ENCODE results near the gene F12. TPM values are rescaled to one million over a fixed set of nuclear protein-coding genes. Genes with fewer than 3 reads are reported as not detected.
"Not testable (repeated sequence)": the region's sequence is repeated elsewhere in the genome, so short reads cannot be mapped to it uniquely, and the experiment has no call there.

The F12 gene
- total RNA-seq, 1 donor from 2014 or later: 3.1 TPM

- DNase-seq (ENCODE audit: low read depth): peak; percentile 49
Measured at GRCh38 chr5:177388521-177389052, 20.8 kb downstream of the F12 start.

DNA sequence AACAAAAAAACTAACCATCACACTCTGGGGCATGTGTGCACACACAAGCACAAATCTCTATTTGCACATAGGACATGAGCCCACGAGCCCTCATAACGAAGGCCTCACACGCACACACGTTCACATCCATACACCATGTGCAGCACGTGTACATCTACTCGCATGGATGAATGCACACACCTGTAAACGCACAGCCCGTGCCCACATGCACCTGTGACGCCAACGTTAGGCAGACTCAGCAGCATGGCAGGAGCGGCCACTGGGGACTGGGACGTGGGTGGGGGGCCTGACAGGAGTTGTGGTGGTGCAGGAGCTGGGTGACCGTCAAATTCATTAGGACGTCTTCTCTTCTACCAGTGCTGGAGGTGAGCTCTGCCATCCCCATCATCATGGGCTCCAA is 22.0 kb downstream of the F12 start:
- no peak for DNase-seq (ENCODE audit: low read depth)

DNA sequence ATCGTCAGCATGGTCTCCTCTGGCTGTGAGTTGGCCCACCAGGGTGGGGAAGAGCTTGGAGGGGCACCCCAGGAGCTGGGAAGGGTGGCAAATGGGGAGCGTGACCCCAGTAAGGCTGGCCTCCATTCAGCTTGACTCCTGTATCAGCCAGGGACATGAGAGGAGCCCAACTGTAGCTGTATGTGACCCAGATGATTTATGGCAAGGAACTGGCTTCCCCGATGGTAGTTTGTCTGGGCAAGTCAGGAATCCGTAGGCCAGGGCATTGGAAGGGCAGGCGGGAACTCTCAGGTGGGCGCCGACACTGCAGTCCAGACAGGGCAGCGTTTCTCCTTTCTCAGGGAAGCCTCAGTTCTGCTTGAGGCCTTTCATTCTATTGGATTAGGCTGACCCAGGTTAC is 22.8 kb downstream of the F12 start:
- DNase-seq (ENCODE audit: low read depth): no peak

- DNase-seq (ENCODE audit: low read depth): no peak
Measured at GRCh38 chr5:177385720-177386119, 23.6 kb downstream of the F12 start.

DNA sequence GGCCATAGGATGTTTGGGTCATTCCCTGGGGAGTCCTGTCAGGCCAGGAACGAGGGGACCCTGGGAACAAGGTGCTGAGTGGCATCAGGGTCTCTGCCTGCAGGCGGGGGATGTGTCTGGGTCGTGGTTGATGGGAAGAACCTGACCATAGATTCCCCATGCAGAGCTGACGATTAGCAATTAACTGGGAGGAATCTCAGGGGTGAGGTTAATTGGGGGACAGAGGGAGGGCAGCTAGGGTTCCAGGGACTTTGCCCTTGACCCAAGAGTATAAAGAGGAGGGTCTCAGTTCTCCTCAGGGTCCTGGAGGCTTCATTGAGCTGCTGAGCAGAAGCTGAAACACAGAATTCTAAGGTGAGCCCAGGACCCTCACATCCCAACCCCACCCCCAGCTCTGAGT is 25.2 kb downstream of the F12 start, which contains the start of gene SLC34A1:
Gene SLC34A1, plus strand, starts transcription at position 301 of the 400 bp plus-strand sequence. CDS start 1,308 bp downstream, outside the sequence.
- no peak for DNase-seq (ENCODE audit: low read depth)

DNA sequence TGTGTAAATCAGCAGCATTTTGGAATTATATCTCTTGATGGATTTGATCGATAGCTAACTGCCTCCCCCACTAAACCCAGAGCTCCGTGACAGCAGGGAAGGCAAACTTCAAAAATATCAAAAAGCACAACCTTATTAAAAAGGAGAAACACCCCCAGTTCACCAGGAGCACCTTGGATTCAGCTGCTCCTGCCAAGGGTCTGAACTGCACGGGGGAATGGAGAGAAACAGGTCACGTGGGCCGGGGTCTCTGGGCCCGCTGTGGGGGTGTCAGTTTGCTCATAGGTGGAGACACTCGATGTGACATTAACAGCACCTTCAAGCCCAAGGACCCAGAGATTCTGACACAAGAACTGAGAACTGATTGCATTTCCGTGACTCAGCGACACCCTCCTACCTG is 26.2 kb downstream of the F12 start:
- DNase-seq (ENCODE audit: low read depth): no peak

GRCh38 chr5:177382423-177383029 is 26.8 kb downstream of the F12 start:
- no peak for DNase-seq (ENCODE audit: low read depth)

- DNase-seq (ENCODE audit: low read depth): no peak
Measured at GRCh38 chr5:177380805-177381126, 28.6 kb downstream of the F12 start.

DNA sequence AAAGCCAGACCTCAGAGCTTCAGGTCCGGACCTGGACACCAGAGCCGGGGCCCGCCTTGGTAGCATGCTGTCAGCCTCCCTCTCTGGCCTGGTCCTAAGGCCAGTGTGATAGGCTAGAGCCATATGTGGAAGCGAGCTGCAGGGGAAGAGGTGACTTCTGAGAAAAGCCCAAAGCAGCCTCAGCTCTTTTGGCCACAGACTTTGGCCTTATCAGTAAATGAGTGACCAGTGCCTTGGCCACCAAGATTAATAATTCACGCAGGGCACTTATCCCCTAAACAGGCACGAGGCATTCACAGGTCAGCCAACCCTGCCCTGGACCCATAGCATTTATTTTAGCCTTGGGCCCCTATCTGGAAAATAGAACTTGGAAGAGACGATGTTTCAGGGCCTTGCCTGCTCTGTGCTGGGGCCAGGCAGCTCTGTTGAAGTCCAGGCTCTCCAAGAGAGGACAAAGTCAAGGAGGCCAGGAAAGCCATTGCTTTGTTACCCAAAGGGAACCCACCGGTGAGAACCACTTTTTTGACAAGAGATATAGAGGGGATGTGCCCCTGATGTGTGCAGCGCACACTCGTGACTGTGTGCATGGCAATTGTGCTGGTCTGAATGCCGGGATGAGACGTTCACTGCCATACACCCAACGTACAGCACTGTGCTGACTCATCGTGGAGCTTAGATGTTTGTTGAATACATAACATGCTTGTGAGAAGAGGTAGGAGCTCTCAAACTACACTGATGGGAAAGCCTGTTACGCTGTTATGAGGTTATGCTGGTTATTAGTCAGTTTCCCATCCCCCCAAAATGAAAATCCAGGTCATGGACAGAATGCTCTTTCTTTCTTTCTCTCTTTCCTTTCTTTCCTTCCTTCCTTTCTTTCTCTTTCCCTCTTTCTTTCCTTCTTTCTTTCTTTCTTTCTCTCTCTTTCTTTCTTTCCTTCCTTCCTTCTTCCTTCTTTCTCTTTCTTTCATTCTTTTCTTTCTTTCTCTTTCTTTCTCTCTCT is 30.2 kb downstream of the F12 start:
- DNase-seq (ENCODE audit: low read depth): peak; percentile 96

DNA sequence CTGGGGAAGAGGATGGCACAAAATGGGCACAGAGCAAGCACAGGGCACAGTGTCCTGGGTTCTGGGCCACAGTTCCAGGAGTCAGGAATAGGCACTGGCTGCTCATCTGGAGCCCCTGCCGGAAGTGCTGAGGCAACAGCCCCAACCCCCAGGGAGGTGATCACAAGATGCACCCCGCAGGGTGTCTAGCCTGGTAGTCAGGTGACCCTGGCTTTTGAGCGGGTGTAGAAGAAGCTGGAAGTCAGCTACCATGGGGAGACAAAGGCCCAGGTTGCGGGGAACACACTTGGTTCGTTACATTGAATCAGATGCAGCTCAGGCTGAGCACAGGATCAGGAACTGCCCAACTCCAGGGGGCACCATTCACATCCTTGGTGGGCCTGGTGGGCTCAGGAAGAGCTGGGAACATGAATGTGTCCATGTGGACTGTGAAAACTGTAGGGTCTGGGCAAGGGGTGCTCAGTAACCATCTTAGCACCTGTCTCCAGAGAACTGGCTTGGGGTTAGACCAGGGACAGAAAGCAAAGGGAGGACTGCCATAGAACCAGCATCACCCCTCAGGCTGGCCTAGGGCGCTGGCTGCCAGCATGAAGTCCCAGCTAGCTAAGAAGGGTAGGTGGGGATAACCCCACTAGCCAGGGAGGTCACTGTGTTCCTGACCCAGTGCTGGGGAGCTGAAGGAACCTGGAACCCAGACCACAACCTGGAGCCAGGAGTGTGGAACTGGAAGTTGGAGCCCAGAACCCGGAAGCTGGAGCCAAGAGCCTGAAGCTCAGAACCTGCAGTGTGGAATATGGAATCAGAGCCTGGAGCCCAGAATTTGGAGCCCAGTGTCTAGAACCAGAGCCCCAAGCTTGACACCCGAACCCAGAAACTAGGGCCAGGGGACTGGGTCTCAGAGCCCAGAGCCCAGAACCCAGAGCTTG is 31.2 kb downstream of the F12 start:
- no peak for DNase-seq (ENCODE audit: low read depth)

GRCh38 chr5:177376107-177376506 is 33.3 kb downstream of the F12 start:
- DNase-seq (ENCODE audit: low read depth): peak; percentile 42

DNA sequence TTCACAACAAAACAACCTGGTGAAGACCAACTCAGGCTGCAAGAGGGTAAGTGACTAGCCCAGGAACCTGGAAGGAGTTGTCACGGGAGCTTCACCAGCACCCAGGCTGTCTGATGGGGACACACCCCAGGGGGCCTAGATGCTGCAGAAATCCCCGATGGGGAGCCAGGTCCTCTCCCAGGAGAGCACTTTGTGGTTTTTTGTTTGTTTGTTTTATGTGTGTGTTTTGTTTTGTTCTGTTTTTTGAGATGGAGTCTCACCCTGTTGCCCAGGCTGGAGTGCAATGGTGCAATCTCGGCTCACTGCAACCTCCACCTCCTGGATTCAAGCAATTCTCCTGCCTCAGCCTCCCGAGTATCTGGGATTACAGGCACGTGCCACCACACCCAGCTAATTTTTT is 33.8 kb downstream of the F12 start:
- not testable (repeated sequence) for DNase-seq (ENCODE audit: low read depth)

- DNase-seq (ENCODE audit: low read depth): no peak
Measured at GRCh38 chr5:177374211-177374610, 35.2 kb downstream of the F12 start.

DNA sequence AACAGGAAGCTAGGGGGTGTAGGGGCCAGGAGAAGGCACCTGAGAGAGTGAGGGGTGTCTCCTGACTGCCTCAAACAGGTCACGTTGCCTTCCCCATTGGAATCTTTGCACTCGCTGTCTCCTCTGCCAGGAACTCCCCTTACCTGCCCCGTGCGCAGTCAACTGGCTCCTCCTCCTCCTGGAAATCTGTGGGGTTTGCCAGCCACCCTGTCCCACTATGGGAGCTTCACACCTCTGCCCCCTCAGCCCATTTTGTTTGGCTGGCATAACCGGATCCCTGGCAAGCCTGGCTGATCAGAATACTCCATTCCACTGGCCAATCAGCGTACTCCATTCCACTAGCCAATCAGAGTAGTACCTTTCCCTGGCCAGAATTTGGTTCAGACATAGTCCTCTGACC is 35.6 kb downstream of the F12 start:
- DNase-seq (ENCODE audit: low read depth): no peak

DNA sequence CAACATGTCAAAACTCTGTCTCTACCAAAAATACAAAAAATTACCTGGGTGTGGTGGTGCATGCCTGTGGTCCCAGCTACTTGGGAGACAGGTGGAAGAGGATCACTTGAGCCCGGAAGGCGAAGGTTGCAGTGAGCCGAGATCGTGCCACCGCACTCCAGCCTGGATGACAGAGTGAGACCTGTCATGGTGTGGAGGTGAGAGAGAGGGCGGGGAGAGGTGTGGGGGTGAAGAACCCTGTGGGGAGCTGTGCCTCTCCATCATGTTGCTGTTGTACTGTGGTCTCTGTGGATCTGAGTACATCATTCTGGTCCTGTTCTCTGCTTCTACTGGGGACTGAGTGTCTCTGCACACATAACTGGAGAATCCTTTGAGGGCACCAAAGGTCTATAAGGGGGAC is 36.5 kb downstream of the F12 start:
- no peak for DNase-seq (ENCODE audit: low read depth)

DNA sequence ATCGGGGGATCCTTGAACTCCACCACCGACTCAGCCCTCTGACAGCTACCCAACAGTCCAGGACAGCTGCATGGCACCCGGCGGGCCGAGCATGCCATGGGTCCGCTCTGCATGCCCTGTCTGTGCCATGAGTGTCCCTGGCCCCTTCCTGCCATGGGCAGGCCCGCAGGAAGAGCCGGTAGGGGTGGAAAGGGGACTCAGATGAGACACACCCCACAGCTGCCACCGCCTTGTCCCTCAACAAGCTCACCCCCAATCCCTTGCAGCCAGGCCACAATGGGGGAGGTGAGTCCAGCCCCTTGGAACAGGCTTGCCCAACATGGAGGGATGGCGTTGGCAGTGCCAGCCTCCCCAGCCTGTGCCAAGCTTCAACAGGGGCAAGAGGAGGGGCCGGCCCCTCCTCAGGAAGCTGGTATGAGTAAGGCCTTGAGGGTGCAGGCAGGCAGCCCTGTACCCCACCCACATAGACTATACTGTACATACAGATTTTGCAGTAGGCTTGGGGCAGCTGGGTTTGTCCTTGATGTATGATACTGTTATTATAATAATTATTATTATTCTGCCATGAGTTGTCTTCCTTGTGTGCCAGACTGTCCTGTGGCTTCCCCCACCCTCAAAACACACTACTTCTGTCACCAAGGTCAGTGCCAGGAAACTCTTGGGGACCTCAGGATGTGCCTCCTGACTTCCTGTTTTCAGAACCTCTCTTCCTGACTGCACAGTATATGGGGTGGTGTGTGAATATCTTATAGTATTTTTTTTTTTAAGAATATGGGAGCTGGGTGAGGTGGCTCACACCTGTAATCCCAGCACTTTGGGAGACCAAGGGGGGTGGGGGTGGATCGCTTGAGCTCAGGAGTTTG is 37.1 kb downstream of the F12 start:
- no peak for DNase-seq (ENCODE audit: low read depth)

- no peak for DNase-seq (ENCODE audit: low read depth)
Measured at GRCh38 chr5:177371120-177372033, 38.0 kb downstream of the F12 start.

GRCh38 chr5:177370488-177371119 is 38.8 kb downstream of the F12 start:
- DNase-seq (ENCODE audit: low read depth): peak; percentile 91

Data from renal cortical epithelial cell (primary cell).